ENCODE data around the gene ERP27. TPM values are rescaled to one million over a fixed set of nuclear protein-coding genes. Genes with fewer than 3 reads are reported as not detected.

Gene ERP27
- total RNA-seq, 4 donors from 2014 or later, result 0.33 to 1.0 (median 0.58) TPM; not detected in 1

GRCh38 chr12:14936224-14936861, 2.0 kb downstream of the ERP27 start:
- Histone ChIP-seq H3K27me3 (no peaks in the 10 kb centered on the region), H3K9me3 (no peaks in the 10 kb centered on the region), H3K36me3 (no peaks in the 10 kb centered on the region), H3K27ac (replicated peaks in 1 of 4) (no peak overlapping the region), H3K4me3 (no peak overlapping the region), H3K4me1 (peaks cover 0 to 10% (median 4%) of the 10 kb centered on the region in 4 donors)
- TF ChIP-seq CTCF (IDR thresholded peaks at IDR 0.05) (peak in 1 of 3 experiments; percentile 12), POLR2AphosphoS5 (IDR thresholded peaks at IDR 0.05) (no peak)
- DNase-seq (ENCODE audit: extremely low spot score), result no peak
- WGBS, result 86% methylated on average over 6 of the region's 6 CpGs
- intact Hi-C loops (cut with DNase I), result no loop called here

GRCh38 chr12:14935031-14935430, 3.3 kb downstream of the ERP27 start:
- no peak overlapping the region for H3K27ac ChIP-seq (replicated peaks in 1 of 4)
- intact Hi-C loops (cut with DNase I), result no loop called here
- no peak for TF ChIP-seq CTCF (IDR thresholded peaks at IDR 0.05)
- no peak for TF ChIP-seq POLR2A (IDR thresholded peaks at IDR 0.05; ENCODE audit: low read depth)
- WGBS, result 70% methylated on average over 4 of the region's 4 CpGs
- H3K9me3 ChIP-seq, result no peaks in the 10 kb centered on the region
- no peaks in the 10 kb centered on the region for H3K36me3 ChIP-seq
- no peak for DNase-seq (ENCODE audit: extremely low spot score)
- no peak overlapping the region for H3K4me3 ChIP-seq
- peaks cover 3 to 23% (median 15%) of the 10 kb centered on the region in 4 donors for H3K4me1 ChIP-seq
- no peaks in the 10 kb centered on the region for H3K27me3 ChIP-seq

- no peaks in the 10 kb centered on the region for H3K36me3 ChIP-seq
- DNase-seq (ENCODE audit: extremely low spot score), result no peak
- H3K4me3 ChIP-seq, result no peak overlapping the region
- H3K27ac ChIP-seq (replicated peaks in 1 of 4), result no peak overlapping the region
- H3K27me3 ChIP-seq, result no peaks in the 10 kb centered on the region
- no peaks in the 10 kb centered on the region for H3K9me3 ChIP-seq
- 100% methylated on average over 2 of the region's 2 CpGs for WGBS
- H3K4me1 ChIP-seq, result peaks cover 3 to 26% (median 19%) of the 10 kb centered on the region in 4 donors
- intact Hi-C loops (cut with DNase I), result loop anchor here (5.0 kb wide), 2 partner anchors 58 to 92 kb away; partner anchors contain the start of gene ART4
- no peak for TF ChIP-seq EP300 (IDR thresholded peaks at IDR 0.05)
- no peak for TF ChIP-seq POLR2AphosphoS5 (IDR thresholded peaks at IDR 0.05)
- TF ChIP-seq CTCF (IDR thresholded peaks at IDR 0.05), result no peak
- no peak for TF ChIP-seq POLR2A (IDR thresholded peaks at IDR 0.05; ENCODE audit: low read depth)
Measured at GRCh38 chr12:14934511-14934910, 3.8 kb downstream of the ERP27 start.

- Histone ChIP-seq H3K36me3 (no peaks in the 10 kb centered on the region), H3K4me1 (peaks cover 12 to 40% (median 33%) of the 10 kb centered on the region in 4 donors), H3K27ac (replicated peaks in 1 of 4) (peak overlapping the region in 2 of 4 donors; percentile 14 to 40), H3K4me3 (no peak overlapping the region), H3K27me3 (no peaks in the 10 kb centered on the region), H3K9me3 (no peaks in the 10 kb centered on the region)
- DNase-seq (ENCODE audit: extremely low spot score), result no peak
- 96% methylated on average over 7 of the region's 7 CpGs for WGBS
- TF ChIP-seq EP300 (IDR thresholded peaks at IDR 0.05) (no peak), POLR2A (IDR thresholded peaks at IDR 0.05; ENCODE audit: low read depth) (no peak), CTCF (IDR thresholded peaks at IDR 0.05) (no peak), POLR2AphosphoS5 (IDR thresholded peaks at IDR 0.05) (no peak)
- intact Hi-C loops (cut with DNase I), result loop anchor here (5.0 kb wide), 2 partner anchors 60 to 90 kb away; partner anchors contain the start of gene ART4
Measured at GRCh38 chr12:14931791-14932560, 6.4 kb downstream of the ERP27 start.
